GM18858 (cell line): ENCODE data around the gene PIP4K2B.
"Not testable (repeated sequence)": the region's sequence is repeated elsewhere in the genome, so short reads cannot be mapped to it uniquely, and the experiment has no call there.

Experiments
- ATAC-seq: cut with Tn5 transposase; IDR thresholded peaks from one replicate; pipeline ENCODE4 v1.9.1; 2021; ENCODE audit not compliant: unreplicated experiment

PIP4K2B gene

GRCh38 chr17:38730526-38731379 lies 68.6 kb downstream of the PIP4K2B start:
- no peak for ATAC-seq

GRCh38 chr17:38729886-38730525 lies 69.3 kb downstream of the PIP4K2B start, which contains the start of gene CISD3:
TSS of gene CISD3 (plus strand) at chr17:38730341. CDS start at chr17:38730359, 18 bp downstream.
- ATAC-seq: no peak

- ATAC-seq: no peak
Observed at GRCh38 chr17:38729368-38729885, 69.9 kb downstream of the PIP4K2B start.

- no peak for ATAC-seq
Observed at GRCh38 chr17:38728290-38728831, 71.0 kb downstream of the PIP4K2B start.

- ATAC-seq: no peak
Observed at GRCh38 chr17:38727736-38728135, 71.6 kb downstream of the PIP4K2B start.

GRCh38 chr17:38726145-38726544 lies 73.2 kb downstream of the PIP4K2B start:
- not testable (repeated sequence) for ATAC-seq

- no peak for ATAC-seq
Observed at GRCh38 chr17:38725066-38725465, 74.3 kb downstream of the PIP4K2B start.

- no peak for ATAC-seq
Observed at GRCh38 chr17:38724337-38724988, 74.9 kb downstream of the PIP4K2B start.

- ATAC-seq: no peak
Observed at GRCh38 chr17:38721802-38722201, 77.6 kb downstream of the PIP4K2B start.

- no peak for ATAC-seq
Observed at GRCh38 chr17:38720941-38721340, 78.4 kb downstream of the PIP4K2B start.

- no peak for ATAC-seq
Observed at GRCh38 chr17:38719943-38720641, 79.3 kb downstream of the PIP4K2B start.

- ATAC-seq: no peak
Observed at GRCh38 chr17:38719289-38719942, 79.9 kb downstream of the PIP4K2B start.

- no peak for ATAC-seq
Observed at GRCh38 chr17:38717139-38717745, 82.1 kb downstream of the PIP4K2B start.

- ATAC-seq: no peak
Observed at GRCh38 chr17:38716368-38717005, 82.9 kb downstream of the PIP4K2B start.
